ENCODE data around the gene PRKN.

DNA sequence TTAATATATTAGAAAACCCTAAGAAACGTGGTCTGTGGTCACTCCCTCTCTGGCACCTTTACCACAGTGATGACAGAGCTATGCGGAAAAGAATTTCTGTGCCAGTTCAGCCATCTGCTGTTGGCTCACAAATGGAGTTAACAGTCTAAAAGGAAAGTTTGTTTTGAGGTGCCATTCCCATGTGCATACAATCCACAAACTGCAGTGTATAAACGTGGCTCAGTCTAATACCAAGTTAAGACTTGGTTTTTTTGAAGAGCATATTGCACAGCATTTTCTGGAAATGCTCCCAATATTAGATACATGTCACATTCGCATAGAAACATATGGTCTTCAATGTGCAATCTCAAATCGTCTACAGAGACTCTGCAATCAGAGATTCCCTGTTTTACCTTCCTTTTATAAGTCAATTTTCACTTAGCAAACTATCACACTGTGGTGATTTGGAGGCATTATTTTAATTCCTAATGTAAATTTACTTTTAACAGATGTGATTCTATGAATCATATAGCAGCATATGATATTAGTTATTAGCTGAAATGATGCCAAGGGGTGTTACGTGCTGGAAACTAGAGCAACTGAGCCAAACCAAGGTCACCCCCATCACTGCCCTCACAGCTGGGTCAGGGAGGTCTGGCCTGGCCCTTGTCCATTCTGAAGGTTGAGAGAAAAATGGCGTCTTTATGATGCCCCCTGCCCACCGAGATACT is 383.5 kb downstream of the PRKN start:
- TF ChIP-seq CTCF (IDR thresholded peaks at IDR 0.05): no peak
- TF ChIP-seq EZH2 (IDR thresholded peaks at IDR 0.05): no peak
- no peak for TF ChIP-seq EZH2phosphoT487 (IDR thresholded peaks at IDR 0.05)

All from neural progenitor cell (in vitro differentiated cells).